COLO668 (cell line): ENCODE data around the gene LARP4B.

Experiments used
- DNase-seq: peaks from one replicate; lab custom pipeline; 2025; ENCODE audit not compliant: unreplicated experiment; lab: John Stamatoyannopoulos, UW

LARP4B gene

DNA sequence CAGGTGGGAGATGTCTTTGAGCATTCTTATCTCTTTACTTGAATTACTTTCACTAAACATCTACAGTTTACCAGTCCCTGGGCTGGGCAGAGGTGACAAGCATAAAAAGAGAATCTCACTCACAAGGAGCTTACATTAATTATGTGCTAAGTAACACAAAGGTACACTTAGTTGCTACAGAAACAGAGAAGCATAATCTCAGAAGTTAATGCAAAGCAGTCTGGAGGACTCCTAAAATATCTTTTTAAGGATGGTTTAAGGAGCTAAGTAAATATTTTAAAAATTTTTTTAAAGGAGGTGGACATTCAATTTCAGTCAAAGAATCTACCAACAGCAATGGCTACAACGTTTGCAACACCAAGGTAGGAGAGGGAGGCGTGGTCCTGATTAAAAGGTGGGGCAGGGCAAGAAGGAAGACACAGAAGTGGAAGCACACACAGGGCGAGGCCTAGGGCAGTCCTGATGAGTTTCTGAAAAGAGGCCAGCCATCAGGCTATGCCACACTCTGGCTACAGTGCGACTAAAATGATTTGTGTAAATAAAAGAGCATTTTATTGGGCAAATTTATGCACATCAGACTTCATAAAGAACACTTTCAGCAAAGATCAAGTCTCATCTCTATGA lies 5.3 kb downstream of the LARP4B start:
- DNase-seq = no peak

DNA sequence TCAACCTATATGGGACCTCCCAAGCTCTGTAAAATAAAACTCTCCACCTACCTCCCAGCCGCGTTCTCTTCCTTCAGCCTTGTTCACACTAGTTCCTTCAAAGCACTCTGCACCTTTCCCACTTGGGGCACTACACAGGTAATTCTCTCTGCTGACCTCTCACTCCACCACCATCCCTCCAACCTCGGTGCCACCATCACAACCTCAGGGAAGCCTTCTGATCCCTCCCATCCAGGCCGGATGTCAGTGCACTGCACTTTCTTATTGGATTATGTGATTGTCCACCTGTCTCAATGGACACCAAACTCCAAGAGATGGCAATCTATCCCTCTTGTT lies 7.0 kb downstream of the LARP4B start:
- no peak for DNase-seq

DNA sequence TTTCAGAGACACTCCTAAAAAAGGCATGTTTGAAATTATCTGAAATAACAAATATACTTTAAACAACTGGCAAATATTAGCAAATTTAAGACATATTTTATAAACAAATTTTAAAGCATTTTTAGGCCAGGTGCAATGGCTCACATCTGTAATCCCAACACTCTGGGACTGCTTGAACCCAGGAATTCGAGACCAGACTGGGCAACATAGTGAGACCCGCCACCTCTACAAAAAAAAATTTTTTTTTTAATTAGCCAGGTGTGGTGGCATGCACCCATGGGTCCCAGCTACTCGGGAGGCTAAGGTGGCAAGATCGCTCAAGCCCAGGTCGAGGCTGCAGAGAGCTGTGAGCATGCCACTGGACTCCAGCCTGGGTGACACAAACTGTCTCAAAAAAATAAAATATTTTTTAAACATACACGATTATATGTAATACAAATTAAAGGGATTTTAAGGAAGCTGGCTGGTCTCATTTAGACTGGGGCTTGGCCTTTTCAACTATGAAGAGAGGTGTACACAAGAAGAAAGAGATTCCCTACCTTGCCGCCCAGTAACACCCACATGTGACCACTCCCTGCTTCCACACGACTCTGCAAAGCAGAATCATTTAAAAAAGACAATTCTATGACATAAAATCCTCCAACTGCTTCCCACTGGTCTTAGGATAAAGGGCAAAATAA lies 7.5 kb downstream of the LARP4B start:
- DNase-seq = no peak

DNA sequence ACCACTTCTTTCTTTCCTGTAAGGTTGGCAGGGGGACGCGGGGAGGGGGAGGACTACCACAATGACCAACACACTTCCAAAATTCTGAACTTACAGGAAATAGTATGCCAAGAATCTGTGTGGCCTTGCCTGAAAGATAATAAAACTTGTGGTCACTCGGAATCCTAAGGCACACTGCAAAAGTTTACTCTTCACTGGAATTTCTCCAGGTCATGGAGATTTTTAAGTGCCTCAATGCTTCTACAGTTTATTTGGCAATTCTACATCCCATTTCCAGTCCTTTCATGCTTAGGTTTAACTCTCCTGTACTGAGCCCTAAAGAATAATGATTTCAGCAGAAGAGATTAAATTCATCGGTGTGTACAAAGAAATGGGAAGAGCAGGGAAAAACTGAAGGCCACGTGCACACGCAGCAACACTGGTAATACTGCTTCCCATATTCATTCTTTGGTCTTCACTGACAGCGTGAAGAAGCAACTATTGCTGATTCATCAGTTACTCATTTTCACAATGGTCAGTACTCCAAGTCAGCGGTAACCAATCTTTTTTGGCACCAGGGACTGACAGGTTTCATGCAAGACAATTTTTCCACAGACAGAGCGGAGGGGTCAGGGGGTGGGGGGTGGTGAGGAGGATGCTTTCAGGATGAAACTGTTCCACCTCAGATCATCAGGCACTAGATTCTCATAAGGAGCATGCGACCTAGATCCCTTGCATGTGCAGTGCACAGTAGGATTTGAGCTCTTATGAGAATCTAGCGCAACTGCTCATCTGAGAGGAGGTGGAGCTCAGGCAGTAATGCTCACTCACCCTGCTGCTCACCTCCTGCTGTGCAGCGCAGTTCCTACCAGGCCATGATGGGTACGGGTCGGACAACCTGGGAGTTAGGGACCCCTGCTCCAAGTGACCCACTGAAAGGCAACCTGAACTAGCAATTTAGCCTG lies 9.8 kb downstream of the LARP4B start:
- DNase-seq = no peak

DNA sequence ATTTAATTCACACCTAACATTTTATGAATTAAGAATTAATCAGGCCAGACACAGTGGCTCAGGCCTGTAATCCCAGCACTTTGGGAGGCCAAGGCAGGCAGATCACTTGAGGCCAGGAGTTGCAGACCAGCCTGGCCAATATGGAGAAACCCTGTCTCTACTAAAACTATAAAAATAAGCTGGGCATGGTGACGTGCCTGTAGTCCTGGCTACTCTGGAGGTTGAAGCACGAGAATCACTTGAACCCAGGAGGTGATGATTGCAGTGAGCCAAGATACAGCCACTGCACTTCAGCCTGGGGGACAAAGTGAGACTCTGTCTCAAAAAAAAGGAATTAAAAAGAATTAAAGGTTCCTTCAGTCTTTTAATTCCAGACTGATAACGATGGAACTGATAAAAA lies 11.1 kb downstream of the LARP4B start:
- DNase-seq = no peak

DNA sequence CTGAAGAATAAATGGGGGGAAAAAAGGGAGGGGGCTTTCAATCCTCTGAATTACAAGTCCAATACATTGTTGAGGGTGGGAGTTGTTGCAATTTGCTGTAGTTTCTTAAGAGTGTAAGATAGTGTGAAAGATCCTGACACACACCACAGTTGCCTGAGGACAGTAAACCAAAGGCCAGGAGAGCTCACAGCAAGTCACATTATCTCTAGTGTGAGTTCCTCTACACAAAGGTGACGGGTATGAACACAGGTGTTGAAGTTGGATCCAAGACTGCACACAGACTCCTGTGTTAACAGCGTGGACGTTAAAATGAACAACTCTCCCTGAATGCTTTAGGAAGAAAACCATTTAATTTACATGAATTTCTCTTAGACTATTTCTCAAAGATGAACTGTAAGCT lies 12.0 kb downstream of the LARP4B start:
- no peak for DNase-seq

DNA sequence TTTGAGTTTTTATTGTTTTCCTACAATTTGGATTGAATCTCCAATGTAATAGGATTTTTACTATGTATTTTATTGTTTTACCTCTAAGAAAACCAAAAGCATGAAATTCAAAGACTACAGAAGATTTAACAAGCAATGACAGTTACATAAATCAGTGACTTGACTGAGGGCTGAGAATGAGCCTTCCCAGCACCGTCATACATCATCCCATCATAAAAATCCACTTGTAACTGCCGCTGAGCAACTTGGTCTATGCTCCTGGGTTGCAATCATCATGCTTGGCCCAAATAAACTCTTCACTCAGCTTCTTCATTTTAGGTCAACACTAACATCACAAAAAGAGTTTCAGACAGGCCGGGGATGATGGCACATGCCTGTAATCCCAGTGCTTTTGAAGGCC lies 13.5 kb downstream of the LARP4B start:
- no peak for DNase-seq

DNA sequence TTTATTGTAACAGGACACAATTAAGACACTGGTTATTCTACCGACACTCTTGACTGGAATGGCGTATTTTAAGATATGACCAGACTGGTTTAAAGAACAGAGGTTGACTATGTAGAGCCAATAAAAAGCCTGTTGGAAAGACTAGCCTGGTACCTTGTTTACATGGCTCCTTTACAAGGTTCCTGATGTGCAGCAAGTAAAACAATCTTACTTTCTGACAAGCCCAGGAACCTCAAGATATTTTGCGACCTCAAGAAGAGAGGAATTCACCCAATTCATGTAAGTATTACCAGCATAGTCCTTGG lies 14.1 kb downstream of the LARP4B start:
- DNase-seq = no peak

DNA sequence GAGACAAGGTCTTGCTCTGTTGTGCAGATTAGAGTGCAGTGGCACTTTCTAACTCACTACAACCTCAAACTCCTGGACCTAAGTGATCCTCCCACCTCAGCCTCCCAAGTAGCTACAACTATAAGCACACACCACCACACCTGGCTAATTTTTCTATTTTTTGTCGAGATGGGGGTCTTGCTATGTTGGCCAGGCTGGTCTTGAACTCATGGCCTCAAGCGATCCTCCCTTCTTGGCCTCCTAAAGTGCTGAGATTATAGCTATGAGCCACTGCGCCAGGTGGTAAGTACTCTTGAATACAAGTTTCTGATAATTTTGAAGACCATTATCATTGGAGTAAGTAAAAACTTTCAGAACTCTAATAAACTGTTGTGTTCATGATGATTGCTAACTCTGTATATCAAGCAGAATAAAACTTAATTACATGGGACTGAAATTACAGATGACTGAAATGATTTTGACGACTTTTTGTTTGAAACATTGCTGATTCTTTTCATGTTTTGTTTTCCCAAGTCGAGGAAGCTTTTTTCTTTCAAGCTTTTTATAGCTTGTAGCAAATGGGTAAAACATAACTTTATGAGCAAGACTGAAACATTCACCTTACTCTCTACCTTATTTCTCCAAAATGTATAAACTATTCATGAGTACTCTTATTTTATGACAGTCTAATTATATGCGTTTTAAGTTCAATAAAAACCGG lies 14.6 kb downstream of the LARP4B start:
- no peak for DNase-seq

DNA sequence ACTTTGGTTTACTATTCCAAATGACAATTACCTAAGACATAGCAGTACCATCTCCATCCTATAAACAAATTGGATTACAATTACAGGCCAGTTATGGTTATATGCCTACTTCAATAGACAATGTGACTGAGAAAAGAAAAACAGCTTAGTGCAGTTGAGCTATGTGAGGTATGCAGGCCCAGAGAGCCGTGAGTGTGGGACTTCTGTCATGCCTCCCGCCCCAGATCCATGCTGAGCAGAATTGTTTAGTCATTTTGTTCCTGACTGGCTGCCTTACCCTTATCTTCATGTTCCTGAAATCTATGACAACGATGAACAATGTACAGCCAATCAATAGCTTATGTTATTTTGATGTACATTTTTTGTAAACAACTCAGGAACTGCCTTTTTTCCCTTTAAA lies 21.7 kb downstream of the LARP4B start:
- no peak for DNase-seq

DNA sequence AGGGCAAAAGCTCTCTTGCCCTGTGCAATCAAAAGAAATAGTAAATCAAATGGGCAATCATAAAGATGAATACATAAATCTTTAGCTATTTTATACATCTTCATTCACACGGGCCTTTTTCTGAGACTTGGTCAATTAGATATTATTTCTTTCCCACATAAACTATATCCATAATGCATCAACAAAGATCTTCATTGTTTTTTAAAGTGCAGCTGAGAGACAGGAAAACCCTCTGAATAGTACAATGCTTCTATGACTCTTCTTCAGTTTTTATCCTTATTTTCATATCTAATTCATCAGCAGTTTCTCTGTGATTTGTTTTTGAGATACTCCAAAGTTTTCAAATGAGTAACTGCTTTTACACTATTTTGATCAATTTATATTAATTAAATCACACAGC lies 25.5 kb downstream of the LARP4B start:
- no peak for DNase-seq

DNA sequence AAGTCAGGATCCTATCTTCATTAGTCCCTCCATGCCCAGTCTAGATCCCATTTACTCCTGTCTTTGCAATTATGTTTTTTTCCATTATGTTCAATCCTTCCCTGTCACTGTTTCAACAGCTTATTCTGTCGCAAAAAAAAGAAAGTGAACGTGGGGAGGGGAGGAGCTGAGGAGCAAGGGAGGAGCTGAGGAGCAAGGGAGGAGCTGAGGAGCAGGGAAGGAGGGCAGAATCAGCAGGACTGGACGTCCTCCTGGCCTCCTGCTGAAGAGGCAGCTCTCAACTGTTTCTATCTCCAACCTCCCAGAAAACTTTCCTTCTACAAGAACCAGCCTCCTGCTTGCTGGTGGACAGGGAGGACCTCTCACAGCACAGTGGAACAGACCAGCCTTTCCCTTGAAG lies 26.0 kb downstream of the LARP4B start:
- DNase-seq = no peak

DNA sequence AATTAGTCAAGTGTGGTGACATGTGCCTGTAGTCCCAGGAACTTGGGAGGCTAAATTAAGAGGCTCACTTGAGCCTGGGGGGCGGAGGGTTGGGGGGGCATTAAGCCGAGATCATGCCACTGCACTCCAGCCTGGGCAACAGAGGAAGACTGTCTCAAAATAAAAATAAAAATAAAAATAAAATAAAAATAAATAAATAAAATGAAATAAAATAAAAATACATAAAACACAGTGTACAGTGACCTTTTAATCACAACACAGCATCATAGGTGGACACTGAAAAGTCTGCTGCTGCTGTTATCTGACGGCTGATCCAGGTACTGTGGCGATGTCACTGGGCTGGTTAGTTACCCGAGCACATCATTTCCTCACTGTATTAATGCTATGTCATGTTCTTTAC lies 27.1 kb downstream of the LARP4B start:
- DNase-seq = no peak

DNA sequence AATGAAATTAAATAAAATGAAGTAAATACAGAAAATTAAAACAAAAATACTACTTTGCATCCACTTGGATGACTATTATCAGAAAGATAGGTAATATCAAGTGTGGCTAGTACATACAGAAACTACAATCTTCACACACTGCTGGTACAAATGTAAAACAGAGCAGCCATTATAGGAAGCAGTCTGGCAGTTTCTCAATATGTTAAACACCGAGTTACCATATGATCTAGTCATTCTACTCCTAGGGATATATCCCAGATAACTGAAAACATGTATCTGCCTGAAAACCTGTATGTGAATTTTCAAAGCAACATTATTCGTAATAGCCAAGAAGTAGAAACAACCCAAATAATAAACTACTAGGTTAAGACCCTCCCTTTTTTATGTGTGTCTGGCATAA lies 33.4 kb downstream of the LARP4B start:
- DNase-seq = no peak

DNA sequence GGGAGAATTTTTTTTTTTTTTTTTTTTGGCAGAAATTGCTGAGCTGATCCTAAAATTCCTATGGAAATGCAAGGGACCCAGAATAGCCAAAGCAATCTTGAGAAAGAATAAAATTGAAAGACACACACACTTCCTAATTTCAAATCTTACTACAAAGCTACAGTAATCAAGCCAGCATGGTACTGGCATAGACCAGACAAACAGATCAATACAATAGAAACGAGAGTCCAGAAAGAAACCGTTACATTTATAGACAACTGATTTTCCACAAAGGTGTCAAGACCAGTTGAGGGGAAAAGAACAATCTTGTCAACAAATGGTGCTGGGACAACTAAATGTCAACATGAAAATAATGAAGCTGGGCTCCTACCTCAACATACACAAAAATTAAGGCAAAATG lies 34.5 kb downstream of the LARP4B start:
- no peak for DNase-seq

DNA sequence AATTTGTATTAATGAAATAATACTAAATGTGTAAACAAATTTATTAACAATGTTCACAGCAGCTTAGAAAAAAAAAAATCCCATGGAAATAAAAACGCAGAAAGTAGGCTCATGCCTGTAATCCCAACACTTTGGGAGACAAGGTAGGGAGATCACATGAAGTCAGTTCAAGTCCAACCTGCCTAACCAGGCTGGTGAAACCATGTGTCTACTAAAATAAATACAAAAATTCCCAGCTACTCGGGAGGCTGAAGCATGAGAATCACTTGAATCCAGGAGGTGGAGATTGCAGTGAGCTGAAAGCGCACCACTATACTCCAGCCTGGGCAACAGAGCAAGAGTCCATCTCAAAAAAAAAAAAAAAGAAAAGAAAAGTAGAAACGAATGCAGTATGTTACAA lies 36.2 kb downstream of the LARP4B start:
- DNase-seq = no peak

DNA sequence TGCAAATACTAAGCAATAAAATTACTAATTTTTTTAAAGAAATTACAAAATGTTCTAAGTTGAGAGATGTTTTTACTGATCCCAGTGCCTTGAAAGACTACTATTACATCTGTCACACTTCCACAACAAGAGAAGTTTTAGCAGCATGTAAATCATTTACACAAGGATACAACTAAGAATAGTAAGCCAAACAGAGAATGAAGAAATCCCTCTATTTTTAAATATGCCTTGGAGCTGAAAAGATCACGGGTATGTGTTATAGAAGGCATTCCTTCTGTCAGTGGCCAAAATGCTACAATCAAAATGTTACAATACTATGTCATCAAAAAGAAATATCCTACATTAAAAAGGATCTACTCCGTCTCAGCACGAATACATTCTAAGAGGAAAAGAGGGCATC lies 52.6 kb downstream of the LARP4B start:
- no peak for DNase-seq

DNA sequence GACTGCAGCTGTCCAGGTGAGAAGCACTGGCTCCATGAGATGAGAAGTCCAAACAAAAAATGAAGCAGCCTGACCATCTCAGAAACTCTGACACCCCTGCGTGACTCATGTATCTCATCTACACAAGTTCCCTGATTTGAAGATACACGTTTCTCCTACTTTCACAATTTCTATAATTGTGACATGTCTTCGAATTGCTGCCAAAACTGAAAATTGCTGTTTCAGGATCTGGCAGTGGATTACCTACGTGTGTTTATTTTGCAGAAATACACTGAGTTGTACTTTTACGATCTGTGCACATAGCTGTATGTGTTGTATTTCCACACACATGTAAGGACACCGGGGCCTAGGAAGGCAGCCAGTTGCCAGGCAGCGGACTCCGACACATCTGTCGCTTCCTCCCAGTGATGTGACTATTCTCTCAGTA lies 53.2 kb downstream of the LARP4B start:
- no peak for DNase-seq

DNA sequence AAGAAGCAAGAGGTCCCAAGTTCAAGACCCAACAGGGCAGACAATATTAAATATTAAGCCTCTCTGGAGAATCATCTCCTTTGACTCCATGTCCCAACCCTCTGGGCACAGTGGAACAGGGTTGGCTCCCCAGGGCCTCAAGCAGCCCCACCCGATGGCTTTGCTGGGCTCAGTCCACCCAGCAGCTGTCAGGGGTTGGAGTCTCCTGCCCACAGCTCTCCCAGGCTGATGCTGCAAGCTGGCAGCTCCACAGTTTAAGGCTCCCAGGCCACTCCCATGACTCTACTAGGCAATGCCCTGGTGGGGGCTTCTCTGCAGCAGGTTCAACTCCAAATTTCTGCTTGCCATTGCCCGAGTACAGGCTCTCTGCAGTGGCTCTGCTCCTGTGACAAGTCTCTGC lies 55.1 kb downstream of the LARP4B start:
- DNase-seq = no peak

DNA sequence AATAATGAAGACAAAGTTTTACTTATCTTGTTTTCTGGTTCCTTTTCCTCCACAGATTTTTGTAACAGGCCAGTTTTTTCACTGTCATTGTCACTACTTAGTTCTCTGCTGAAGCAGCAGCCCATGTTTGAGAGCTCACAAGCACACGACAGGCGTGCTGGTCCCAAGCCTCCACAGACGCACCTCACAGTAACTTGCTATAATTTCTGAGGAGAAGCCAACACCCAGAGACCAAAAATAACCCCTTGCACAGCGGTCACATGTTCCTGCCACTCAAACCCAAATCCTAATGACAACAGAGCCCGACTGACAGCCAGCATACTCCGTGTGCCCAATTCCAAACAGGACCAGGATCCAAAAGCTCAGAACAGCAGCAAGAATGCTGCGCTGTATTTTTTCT lies 58.5 kb downstream of the LARP4B start:
- DNase-seq = no peak

DNA sequence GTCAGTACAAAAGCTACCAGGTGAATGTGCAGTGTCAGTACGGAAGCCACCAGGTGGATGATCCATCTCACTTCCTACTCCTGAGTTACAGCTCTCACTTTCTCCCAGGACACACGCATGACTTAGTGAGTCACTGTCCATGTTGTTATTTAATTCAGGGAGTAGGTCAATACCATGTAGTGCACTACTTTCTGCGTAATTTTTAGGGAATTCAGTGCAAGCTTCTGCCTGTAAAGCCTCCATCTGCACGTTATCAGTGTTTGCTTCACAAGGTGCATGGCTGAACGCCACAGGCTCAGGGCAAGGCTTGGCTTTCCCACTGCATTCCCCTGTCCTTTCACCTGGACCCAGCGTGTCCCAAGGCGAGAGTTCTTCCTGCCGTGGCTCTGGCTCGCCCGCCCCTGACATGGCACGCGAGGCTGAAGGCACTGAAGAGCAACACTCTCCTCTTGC lies 59.5 kb downstream of the LARP4B start:
- DNase-seq = no peak
